Endodermal cell (in vitro differentiated cells): ENCODE results near the gene C1orf21. TPM values are rescaled to one million over a fixed set of nuclear protein-coding genes. Genes with fewer than 3 reads are reported as not detected.

Experiments
- DNase-seq: peaks from one replicate; pipeline ENCODE4 v3.0.0-alpha.2; 2017
- H3K27ac ChIP-seq: 2 replicates; pipeline ENCODE4 v1.5.1; 2013; ENCODE audit warnings: mild to moderate bottlenecking, low read depth, low read length, moderate library complexity
- H3K27me3 ChIP-seq: 2 replicates; pipeline ENCODE4 v1.6.1; 2013; ENCODE audit warnings: mild to moderate bottlenecking, low read length, moderate library complexity; ENCODE audit not compliant: insufficient read depth, control insufficient read depth, poor library complexity, severe bottlenecking
- H3K36me3 ChIP-seq: 2 replicates; pipeline ENCODE4 v1.7.0; 2013; ENCODE audit warnings: mild to moderate bottlenecking, low read length, moderate library complexity; ENCODE audit not compliant: control insufficient read depth, insufficient read depth
- H3K4me1 ChIP-seq: one replicate; pipeline ENCODE4 v1.7.0; 2013; ENCODE audit warnings: low read length; ENCODE audit not compliant: control insufficient read depth, insufficient read depth
- H3K4me3 ChIP-seq: 2 replicates; pipeline ENCODE4 v1.5.1; 2013; ENCODE audit warnings: mild to moderate bottlenecking, low read length, moderate library complexity
- H3K9ac ChIP-seq: 2 replicates; pipeline ENCODE4 v1.6.1; 2013; ENCODE audit warnings: mild to moderate bottlenecking, low read length, moderate library complexity; ENCODE audit not compliant: poor library complexity, severe bottlenecking; ENCODE audit errors: extremely low read depth
- H3K9me3 ChIP-seq: 2 replicates; pipeline ENCODE4 v1.6.1; 2013; ENCODE audit warnings: mild to moderate bottlenecking, low read length, moderate library complexity; ENCODE audit not compliant: control insufficient read depth
- H3K27ac Mint-ChIP-seq: 2 replicates; pipeline ENCODE4 v1.8.0; 2020; ENCODE audit warnings: mixed read lengths
- H3K27me3 Mint-ChIP-seq: 2 replicates; pipeline ENCODE4 v1.8.0; 2021; ENCODE audit warnings: mild to moderate bottlenecking, mixed read lengths; ENCODE audit not compliant: insufficient read depth
- H3K36me3 Mint-ChIP-seq: 2 replicates; pipeline ENCODE4 v1.8.0; 2020; ENCODE audit warnings: low read depth, mixed read lengths
- H3K4me1 Mint-ChIP-seq: 2 replicates; pipeline ENCODE4 v1.8.0; 2020; ENCODE audit warnings: mixed read lengths
- H3K4me3 Mint-ChIP-seq: 2 replicates; pipeline ENCODE4 v1.8.0; 2020; ENCODE audit warnings: mild to moderate bottlenecking, moderate library complexity, mixed read lengths
- H3K9me3 Mint-ChIP-seq: 2 replicates; pipeline ENCODE4 v1.8.0; 2020; ENCODE audit warnings: mild to moderate bottlenecking, mixed read lengths
- CTCF ChIP-seq: fragments of 200-600 bp; sonication (generic); conservative IDR thresholded peaks from 2 replicates; pipeline ENCODE4 v1.5.0; 2021; ENCODE audit warnings: antibody characterized with exemption, mild to moderate bottlenecking
- WGBS, 2 experiments: methylation state at CpG; one replicate each; pipeline versions ENCODE4 v1.1.5 to v1.1.7; 2013; ENCODE audit warnings: missing lambda C conversion rate in 2 of 2, mixed read lengths in 1 of 2; ENCODE audit not compliant: insufficient coverage in 1 of 2, insufficient read length in 1 of 2; 5-methylcytosine and 5-hydroxymethylcytosine counted together
- total RNA-seq, 2 donors: library from RNA; stranded (reverse); fragmentation: NEBNext Ultra II Directional in 1 of 2; extraction: Animal tissue kit (Norgen Biotek cat#: 25700) in 1 of 2; gene quantifications; 2 replicates in 1 of 2; 3 replicates in 1 of 2; pipeline ENCODE4 v1.2.1, GENCODE V29; 2021

The C1orf21 gene
- total RNA-seq, 2 donors from 2014 or later, result 9.1 to 10.2 TPM

DNA sequence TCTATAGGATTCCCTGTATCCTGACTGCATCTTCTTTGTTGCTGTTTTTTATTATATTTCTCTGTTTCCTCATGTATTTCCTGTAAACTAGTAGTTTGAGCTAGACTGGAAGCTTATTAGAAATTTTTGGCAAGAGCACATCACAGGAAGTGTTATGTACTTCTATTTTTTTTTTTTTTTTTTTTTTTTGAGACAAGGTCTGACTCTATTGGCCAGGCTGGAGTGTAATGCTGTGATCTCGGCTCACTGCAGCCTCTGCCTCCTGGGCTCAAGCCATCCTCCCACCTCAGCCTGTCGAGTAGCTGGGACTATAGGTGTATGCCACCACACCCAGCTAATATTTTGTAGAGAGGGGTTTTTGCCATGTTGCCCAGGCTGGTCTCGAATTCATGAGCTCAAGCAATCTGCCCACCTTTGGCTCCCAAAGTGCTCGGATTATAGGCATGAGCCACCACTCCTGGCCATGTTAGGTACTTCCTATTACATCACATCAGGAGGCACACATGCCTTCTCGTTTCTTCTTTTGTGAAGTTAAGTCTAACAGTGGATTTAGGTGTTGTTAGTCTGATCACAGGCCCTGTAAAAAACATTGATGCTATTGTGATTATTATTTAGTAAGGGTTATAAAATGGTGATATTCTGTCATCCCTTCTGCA lies 12.5 kb downstream of the C1orf21 start:
- no peaks in the 10 kb centered on the region for H3K9me3 Mint-ChIP-seq
- Histone ChIP-seq H3K9ac (no peak overlapping the region), H3K9me3 (peaks cover 6% of the 10 kb centered on the region), H3K4me3 (no peak overlapping the region), H3K36me3 (no peaks in the 10 kb centered on the region), H3K27me3 (peaks cover 34% of the 10 kb centered on the region), H3K4me1 (no peaks in the 10 kb centered on the region), H3K27ac (no peak overlapping the region)
- H3K4me1 Mint-ChIP-seq, result no peaks in the 10 kb centered on the region
- 60 to 85% methylated on average over 2 to 5 of the region's 5 CpGs for WGBS, 2 experiments
- H3K36me3 Mint-ChIP-seq, result no peaks in the 10 kb centered on the region
- TF ChIP-seq CTCF, result no peak
- H3K27me3 Mint-ChIP-seq, result peaks cover 54% of the 10 kb centered on the region
- no peak overlapping the region for H3K4me3 Mint-ChIP-seq
- no peak for DNase-seq
- no peak overlapping the region for H3K27ac Mint-ChIP-seq

DNA sequence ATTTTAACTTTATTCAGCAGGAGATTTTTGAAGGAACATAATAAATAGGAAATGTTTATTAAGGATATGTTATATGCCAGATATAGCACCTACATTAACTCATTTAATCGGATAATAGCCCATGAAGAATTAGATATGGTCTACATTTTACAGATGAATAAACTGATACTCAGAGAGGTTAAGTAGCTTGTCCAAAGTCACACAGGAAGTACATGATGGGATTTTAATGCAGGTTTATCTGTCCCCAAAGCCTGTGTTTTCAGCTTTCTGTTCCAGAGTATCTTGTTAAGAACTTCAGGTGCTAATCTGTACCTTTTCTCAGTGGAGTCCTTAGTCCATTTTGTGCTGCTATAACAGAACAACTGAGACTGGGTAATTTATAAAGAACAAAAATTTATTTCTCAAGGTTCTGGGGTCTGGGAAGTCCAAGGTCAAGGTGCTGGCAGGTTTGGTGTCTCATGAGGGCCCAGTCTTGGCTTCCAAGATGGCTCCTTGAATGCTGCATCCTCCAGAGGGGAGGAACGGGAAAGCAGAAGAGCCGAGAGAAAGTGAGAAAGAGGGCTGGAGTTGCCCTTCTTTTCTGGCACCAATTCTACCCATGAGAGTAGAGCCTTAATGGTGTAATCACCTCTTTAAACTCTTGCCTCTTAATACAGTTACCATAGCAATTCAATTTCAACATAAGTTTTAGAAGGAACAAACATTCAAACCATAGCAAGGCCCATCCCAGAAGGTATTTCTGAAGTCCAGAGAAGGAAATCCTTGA lies 17.3 kb downstream of the C1orf21 start:
- no peak overlapping the region for H3K9ac ChIP-seq
- peaks cover 59% of the 10 kb centered on the region for H3K27me3 ChIP-seq
- peaks cover 29% of the 10 kb centered on the region for H3K4me1 Mint-ChIP-seq
- H3K36me3 Mint-ChIP-seq, result no peaks in the 10 kb centered on the region
- no peak overlapping the region for H3K27ac ChIP-seq
- no peak for DNase-seq
- no peak overlapping the region for H3K4me3 ChIP-seq
- H3K9me3 Mint-ChIP-seq, result no peaks in the 10 kb centered on the region
- H3K4me3 Mint-ChIP-seq, result no peak overlapping the region
- peaks cover 10% of the 10 kb centered on the region for H3K4me1 ChIP-seq
- no peaks in the 10 kb centered on the region for H3K36me3 ChIP-seq
- peaks cover 6% of the 10 kb centered on the region for H3K9me3 ChIP-seq
- H3K27me3 Mint-ChIP-seq, result peaks cover 69% of the 10 kb centered on the region
- no peak overlapping the region for H3K27ac Mint-ChIP-seq
- no peak for TF ChIP-seq CTCF
- WGBS, 2 experiments, result 83 to 90% methylated on average over 1 to 3 of the region's 3 CpGs

DNA sequence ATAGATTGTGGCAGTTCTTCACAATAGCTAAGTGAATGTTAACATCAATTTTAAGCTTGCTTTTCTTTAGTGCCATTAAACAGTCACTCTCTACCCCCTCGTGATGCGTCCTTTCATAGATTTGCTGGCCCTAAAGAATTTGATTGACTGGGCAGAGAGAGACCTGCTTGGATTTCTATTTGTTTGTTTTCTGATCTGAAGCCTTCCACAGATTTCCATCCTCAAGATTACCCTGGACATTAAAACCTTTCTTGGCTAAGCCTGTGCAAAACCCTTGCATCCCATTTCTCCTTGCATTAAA lies 17.8 kb downstream of the C1orf21 start:
- no peak overlapping the region for H3K9ac ChIP-seq
- H3K9me3 Mint-ChIP-seq, result no peaks in the 10 kb centered on the region
- H3K4me3 ChIP-seq, result no peak overlapping the region
- no peak overlapping the region for H3K27ac ChIP-seq
- H3K36me3 Mint-ChIP-seq, result no peaks in the 10 kb centered on the region
- H3K9me3 ChIP-seq, result peaks cover 6% of the 10 kb centered on the region
- no peak for DNase-seq
- peaks cover 12% of the 10 kb centered on the region for H3K4me1 ChIP-seq
- TF ChIP-seq CTCF, result no peak
- no peak overlapping the region for H3K27ac Mint-ChIP-seq
- peaks cover 35% of the 10 kb centered on the region for H3K4me1 Mint-ChIP-seq
- peaks cover 75% of the 10 kb centered on the region for H3K27me3 Mint-ChIP-seq
- peaks cover 64% of the 10 kb centered on the region for H3K27me3 ChIP-seq
- no peak overlapping the region for H3K4me3 Mint-ChIP-seq
- no peaks in the 10 kb centered on the region for H3K36me3 ChIP-seq
- 77 to 80% methylated on average over 2 of the region's 2 CpGs for WGBS, 2 experiments
